Measurements from ENCODE around the gene NCOA5.

DNA sequence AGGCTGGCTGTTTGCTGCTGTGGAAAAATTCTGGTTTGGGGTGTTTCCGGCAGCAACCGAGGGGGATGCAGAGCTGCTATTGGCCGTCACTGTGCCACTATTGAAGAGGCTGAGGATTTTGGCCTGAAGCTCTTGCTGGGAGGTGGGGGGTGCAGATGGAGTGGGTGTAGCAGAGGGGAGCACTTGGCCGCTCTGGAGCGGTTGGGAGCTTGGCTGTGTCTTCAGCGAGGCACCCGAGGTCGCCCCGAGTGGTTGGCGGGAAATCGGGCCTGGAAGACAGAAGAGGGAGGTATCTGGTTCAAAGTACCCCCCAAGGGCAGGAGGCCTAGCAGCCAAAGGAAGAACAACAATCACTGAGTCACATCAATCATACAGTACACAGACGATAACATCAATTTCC, 27.1 kb downstream of the NCOA5 start:
- TF ChIP-seq SP1 (CRISPR knock-in tag; IDR thresholded peaks at IDR 0.05): no peak
- TF ChIP-seq CXXC5 (CRISPR knock-in tag; IDR thresholded peaks at IDR 0.05): no peak
- no peak for TF ChIP-seq HDAC6 (IDR thresholded peaks at IDR 0.05; ENCODE audit: low read depth, low read length)
- TF ChIP-seq, protein P1, sequence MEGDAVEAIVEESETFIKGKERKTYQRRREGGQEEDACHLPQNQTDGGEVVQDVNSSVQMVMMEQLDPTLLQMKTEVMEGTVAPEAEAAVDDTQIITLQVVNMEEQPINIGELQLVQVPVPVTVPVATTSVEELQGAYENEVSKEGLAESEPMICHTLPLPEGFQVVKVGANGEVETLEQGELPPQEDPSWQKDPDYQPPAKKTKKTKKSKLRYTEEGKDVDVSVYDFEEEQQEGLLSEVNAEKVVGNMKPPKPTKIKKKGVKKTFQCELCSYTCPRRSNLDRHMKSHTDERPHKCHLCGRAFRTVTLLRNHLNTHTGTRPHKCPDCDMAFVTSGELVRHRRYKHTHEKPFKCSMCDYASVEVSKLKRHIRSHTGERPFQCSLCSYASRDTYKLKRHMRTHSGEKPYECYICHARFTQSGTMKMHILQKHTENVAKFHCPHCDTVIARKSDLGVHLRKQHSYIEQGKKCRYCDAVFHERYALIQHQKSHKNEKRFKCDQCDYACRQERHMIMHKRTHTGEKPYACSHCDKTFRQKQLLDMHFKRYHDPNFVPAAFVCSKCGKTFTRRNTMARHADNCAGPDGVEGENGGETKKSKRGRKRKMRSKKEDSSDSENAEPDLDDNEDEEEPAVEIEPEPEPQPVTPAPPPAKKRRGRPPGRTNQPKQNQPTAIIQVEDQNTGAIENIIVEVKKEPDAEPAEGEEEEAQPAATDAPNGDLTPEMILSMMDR (IDR thresholded peaks at IDR 0.05 in 2 of 3, conservative IDR thresholded peaks at IDR 0.05 in 1 of 3; ENCODE audit: insufficient read depth in 2 of 3, low read depth in 1 of 3, low read length in 3 of 3): no peak
- no peak for TF ChIP-seq KAT2B (IDR thresholded peaks at IDR 0.05; ENCODE audit: low read depth, low read length)
- no peak for TF ChIP-seq KAT7 (CRISPR knock-in tag; IDR thresholded peaks at IDR 0.05; ENCODE audit: borderline replicate concordance)
